T-helper 1 cell (primary cell): ENCODE results near the gene MRPL2.

Source experiments
- DNase-seq, 5 donors: peaks; one replicate each; pipeline ENCODE4 v3.0.0-alpha.2; 2012 to 2020
- total RNA-seq, 4 donors: gene quantifications; one replicate each; lab custom pipeline; 2026; lab: John Stamatoyannopoulos, UW

MRPL2 gene
- total RNA-seq = 2.1 to 3.2 (median 2.6) reads per million in 4 donors

DNA sequence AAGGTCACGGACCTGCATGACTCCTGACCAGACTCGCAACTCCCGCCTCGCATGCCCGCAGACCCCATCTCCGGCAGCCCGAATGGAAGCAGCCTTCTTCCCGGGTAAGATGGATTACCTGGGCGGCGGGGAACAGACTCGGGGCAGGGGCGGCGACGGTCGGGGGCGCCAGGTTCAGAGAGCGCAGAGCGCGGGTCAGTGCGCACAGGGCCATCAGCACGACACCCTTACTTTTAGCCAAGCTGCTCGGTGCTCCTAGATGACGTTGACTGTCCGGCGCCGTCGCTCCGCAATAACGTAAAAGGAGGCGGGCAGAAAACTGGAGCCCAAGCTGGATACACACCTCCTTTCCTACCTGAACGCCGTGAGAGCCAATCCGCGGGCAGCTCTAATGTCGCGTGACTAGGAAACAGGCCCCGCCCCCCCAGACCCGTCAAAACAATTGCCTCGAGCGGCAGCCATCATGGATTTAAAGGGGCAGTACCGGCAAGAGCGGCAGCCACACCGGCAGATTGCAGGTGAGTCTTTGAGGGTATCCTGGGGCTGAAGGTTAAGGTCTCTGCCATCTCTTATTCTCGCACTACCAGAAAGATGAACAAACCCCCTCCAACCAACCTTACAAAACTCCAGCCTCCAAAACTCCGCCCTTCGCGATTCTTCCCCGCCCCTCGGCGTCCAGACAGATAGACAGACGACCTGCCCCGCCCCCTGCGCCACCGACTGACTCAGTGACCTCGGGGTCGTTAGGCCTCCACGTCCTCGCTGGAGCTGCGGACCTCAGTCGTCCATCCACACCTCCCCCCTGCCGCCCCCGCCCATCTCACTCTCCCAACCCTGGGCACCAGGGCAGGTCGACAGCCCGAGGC is at the start of gene MRPL2, which contains the start of gene KLC4:
TSS of gene MRPL2 (minus strand) at position 267 of the 866 bp plus-strand sequence. CDS start at position 214, 53 bp downstream.
TSS of gene KLC4 (plus strand) at position 464 of the 866 bp plus-strand sequence. CDS start 1,705 bp downstream, outside the sequence.
- DNase-seq = peak; percentile 94 to 99 (median 96)

DNA sequence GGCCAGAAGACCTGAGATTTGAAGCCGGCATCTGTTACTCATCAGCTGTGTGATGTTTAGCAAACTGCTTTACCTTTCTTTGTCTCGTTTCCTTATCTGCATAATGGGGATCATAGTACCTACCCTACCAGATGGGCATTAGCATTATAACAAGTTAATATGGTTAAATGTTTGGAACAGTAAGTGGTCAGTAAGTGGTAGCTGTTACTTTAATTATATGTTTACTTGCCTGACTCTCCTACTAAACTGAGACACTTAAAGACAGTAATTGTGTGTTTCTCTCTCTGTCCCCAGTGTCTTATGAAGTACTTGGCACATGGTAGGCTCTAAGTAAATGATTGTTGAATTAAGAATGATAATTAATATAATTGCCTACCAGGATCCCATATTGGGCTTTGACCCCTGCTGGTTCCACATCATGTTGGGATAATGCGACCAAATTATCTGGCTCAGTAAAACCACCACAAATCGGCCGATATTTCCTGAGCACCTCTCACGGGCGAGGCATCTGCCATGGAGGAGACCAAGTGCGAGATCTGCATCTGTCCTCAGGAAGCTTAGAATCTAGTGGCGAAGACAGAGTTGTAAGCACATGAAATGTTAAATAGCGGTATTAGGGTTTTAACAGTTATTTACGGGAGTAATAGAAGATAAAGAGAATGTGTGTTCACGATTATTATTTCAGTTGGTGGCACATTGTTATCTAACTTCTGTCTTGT is 48.3 kb upstream of the MRPL2 start:
- no peak for DNase-seq

DNA sequence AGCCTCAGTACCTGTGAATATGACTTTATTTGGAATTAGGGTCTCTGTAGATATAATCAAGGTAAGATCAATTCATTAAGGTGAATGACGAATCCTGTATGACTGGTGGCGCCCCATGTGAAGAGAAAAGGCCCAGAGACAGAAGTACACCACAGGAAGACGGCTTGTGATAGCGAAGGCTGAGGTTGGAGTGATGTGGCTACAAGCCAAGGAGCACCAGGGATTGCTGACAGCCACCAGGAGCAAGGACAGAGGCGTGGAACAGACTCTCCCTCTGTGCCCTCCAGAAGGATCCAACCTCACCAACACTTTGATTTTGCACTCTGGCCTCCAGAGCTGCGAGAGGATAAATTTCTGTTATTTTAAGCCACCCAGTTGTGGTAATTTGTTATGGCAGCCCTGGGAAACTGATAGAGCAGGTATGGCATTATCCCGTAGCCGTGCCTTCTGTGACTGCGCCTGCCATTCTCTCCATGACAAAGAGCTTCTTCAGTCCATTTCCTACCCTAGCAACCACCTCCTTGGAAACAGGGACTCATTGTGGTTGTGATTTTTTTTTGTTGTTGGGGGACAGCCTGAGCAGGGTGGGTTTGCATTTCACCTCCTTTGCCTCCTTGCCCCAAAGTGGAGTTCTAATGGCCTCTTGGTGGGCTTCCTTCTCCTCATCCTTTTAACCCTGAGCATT is 46.4 kb upstream of the MRPL2 start:
- no peak for DNase-seq

DNA sequence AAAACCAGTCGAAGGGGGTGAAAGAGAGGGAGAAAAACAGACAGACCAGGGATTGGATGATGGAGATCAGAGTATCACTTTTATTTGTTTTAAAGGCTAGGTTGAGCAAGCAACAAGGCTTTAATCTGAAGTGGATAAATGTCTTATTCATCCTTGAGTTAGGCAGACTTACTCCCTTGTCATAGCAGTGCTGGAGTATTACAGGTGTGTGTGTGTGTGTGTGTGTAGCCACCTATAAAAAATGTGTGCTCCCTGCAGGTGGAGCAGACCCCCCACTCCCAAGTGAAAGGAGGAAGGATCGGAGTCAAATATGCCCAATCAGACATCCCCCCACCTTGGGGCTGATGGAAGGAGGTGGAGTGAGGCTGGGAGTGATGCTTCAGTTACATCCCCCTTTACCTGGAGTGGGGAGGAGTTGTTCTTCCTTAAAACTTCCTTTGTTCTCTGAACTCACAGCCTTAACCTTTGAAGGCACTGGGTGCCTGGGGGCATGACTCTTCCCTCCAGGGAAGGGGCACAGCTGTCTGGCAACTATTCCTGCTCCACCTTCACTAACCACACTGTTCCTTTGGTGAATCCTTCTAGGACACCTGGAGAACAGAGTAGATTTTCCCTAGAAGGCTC is 44.1 kb upstream of the MRPL2 start:
- no peak for DNase-seq

DNA sequence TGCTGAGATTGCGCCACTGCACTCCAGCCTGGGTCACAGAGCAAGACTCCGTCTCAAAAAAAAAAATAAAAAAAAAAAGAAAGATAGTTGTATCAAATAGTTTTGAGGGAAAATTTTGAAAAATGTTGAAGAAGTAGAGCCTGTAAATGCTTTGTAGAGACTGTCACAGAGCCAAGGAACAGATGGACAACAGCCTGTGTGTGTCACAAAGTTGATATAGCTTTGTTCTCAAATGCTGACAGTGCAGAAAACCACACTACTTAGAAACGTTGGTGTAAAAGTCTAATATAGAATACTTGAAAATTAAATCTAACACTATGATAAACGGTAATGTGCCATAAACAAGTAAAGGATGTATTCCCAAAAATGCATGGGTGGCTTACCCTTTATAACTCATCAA is 42.3 kb upstream of the MRPL2 start:
- DNase-seq = no peak

DNA sequence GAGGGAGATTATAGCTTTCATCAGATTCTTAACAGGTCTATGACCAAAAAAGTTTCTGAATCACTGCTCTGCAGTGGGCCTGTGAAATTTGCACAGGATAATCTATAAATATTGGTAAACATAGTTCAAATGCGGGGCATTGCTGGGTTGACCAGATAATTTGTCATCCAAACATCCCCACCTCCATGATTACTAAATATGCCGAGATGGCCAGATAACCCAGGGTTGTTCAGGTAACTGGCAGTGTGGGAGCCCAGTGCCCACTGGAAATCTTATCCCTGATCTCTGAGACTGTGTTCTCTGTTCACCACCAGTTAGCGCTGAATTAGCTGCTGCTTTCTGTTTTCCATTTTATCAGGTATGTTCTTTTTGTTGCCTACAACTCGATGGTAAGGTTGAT is 38.3 kb upstream of the MRPL2 start:
- no peak for DNase-seq

DNA sequence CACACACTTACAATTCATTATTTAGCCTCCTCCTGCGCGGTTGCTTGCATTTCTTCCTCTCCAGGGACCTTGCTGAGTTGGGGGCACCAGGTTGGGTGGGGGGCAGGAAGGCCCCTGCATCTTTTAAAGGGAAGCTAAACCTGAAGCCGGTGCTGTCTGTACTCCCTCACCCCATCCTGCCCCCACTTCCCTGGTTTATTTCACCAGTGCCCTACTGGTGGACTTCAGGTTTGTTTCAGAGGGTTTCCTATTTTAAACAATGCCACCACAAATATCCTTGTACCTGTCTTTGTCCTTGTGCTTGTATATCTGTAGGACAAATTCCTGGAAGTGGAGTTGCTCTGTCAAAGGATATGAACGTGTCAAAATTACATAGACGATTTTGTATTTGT is 37.9 kb upstream of the MRPL2 start:
- DNase-seq = no peak

DNA sequence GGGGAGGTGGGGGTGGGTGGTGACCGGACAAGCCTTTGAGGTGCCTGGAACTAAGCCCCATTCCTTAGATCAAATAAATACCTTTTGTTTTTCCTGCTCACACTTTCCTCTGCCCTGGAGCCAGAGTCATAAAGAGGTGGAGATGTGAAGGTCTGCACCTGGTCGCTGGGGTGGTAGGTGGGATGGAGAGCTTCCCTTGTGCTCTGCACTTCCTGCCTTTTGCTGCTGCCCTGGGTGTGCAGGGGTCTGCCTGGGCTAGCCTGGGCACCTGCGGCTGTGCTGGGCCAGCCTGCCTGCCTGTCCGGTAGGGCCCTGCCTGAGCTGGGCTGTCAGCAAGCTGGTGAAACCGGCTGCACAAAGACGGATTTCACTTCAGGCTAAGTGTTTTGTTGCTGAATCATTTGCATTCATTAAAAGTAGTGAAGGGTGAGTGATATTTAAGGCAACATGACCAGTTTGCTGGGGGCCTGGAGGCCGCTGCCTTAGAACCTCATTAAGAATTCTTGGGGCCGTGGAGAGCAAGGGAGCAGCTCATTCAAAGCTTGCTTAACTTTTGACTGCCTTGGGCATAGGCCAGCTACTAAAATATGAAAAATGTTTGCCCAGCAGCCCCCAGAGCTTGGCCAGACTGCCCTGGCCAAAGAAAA is 37.3 kb upstream of the MRPL2 start:
- DNase-seq = no peak

DNA sequence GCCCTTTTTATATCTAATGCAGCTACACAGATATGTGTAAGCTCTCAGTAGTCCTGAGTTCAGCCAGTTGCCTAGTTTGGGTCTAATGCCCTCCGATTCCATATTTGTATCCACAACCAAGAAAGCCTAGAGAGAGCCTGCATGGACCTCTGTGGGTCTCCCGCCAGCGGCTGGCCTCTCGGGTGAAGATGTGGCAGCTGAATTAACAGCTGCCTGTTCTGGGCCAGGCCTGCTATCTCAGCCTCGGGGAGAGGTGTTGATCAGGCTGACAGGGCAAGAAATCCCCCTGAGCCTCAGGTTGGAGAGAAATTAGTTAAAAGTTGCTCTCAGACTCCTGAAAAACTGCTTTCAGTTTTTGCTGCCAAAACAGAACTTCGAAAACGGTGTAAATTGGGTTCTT is 36.7 kb upstream of the MRPL2 start:
- DNase-seq = no peak

DNA sequence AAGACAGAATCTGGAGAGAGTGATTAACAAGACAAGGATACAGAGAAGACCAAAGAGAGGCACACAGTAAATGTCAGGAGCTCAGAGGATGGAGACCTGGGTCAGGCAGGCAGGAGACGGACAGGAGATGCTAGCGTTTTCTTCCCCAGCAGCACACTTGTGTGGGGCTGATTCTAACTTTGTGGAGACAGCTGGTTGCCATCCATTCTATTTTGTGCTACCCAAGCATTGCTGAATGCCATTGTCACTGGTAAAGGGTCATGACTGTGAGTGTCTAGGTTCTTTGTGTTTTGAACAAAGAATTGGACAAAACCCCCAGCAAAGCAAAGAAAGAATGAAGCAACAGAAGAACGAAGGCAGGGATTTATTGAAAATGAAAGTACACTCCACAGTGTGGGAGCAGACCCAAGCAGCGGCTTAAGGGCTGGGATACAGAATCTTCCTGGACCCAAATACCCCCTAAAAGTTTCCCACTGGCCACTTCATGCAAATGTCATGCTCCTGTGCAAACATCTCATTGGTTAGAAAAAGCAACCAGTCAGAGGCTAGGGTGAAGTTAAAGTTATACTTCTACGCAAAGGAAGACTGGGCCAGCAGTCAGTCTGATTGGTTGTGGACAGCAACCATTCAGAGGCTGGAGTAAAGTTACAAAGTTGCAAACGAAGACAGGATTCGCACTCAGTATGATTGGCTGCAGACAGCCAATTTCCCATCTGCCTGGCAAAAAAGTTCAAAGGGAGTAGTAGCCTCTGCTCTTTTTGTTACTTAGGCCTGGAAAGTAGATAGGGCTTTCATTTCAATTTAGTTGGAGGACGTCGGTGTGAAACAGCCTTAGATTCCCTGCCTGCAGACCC is 34.4 kb upstream of the MRPL2 start:
- no peak for DNase-seq

DNA sequence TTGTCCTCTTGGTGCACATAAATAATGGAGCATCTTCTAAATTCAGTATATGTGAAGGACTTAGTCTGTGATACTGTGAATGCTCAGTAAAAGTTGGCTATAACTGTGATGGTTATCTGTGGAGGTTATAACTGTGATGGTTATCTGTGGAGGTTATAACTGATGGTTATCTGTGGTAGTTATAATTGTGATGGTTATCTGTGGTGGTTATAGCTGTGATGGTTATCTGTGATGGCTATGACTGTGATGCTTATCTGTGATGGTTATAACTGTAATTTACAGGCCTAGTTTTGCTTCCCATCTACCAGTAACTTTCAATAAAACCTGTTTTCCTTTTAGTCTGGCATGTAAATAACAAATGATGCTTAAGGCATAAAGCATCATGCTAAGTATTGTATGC is 33.4 kb upstream of the MRPL2 start:
- DNase-seq = peak in 1 of 5 donors; percentile 12

DNA sequence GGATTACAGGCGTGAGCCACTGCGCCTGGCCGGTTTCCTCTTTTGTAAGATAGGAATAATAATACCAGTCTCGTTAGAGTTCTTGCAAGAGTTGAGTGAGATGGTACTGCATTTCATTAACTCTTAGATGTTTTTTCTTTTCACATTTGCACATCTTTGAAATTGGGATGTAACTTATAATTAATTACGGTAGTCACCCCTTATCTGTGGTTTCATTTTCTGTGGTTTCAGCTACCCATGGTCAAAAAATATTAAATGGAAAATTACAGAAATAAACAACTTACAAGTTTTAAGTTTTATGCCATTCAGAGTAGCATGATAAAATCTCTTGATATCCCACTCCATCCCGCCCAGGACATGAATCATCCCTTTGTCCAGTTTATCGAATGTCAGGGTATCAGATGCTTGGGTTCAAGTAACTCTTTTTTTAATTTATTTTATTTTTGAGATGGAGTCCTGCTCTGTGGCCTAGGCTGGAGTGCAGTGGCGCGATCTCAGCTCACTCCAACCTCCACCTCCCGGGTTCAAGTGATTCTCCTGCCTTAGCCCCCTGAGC is 32.3 kb upstream of the MRPL2 start:
- DNase-seq = no peak

DNA sequence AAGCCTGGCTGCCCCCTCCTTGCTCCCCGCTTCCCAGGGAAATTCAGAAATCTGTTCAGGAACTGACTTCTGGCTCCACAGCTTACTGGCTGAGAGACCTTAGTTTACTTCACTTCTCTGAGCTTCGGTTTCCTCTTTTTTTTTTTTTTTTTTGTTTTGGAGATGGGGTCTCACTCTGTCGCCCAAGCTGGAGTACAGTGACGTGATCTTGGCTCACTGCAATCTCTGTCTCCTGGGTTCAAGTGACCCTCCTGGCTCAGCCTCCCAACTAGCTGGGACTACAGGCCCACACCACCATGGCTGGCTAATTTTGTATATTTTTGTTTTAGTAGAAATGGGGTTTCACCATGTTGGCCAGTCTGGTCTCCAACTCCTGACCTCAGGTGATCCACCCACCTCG is 31.8 kb upstream of the MRPL2 start:
- no peak for DNase-seq

DNA sequence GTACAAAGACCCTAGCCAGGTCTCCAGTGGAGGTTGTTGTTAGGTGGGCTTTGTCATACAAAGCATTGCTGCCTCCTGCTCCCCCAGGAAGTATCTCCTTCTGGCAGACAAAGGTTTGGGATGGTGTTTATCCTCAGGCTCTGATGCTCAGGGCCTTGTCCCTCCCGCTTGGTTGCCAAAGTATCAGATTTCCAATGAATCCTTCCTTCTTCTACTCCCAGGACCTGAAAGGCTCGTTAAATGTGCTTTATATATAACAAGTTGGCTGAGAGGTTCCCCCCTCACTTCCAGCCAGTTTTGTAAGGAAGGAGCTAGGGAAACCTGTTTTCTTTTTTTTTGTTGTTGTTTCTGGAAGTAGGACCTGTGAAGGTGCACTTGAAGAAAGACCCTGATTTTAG is 31.3 kb upstream of the MRPL2 start:
- DNase-seq = no peak

DNA sequence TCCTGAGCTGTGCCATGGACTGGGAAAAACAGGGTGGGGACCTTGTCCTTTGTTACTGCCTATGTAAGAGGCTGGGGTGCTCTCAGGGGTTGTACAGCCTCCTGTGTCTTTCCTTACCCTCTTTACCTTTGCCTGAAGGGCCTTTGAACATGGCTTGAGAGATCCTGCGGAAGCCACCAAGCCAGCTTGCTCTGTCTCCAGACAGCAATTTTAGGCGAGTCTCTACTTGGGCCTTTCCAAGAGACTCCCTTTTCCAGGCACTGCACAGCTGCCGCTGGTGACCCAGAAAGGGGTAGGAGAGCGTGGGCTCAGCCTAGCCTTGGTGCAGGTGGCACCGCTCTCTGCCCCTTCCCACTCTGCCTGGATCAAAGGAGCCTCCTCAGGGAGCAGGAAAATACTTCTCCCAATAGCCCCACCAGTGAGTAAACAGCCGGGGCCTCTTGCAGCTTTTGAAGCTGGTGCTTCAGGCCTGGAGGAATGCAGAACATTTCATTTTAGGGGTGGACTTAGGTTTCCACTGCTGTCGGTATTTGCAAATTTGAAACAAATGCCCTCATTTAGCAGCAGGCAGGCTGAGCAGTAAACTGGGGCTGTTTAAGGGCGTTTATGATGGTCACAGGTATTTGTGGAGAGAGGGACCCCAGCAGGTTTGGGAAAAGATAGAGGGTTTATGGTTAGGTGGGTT is 30.8 kb upstream of the MRPL2 start:
- no peak for DNase-seq

DNA sequence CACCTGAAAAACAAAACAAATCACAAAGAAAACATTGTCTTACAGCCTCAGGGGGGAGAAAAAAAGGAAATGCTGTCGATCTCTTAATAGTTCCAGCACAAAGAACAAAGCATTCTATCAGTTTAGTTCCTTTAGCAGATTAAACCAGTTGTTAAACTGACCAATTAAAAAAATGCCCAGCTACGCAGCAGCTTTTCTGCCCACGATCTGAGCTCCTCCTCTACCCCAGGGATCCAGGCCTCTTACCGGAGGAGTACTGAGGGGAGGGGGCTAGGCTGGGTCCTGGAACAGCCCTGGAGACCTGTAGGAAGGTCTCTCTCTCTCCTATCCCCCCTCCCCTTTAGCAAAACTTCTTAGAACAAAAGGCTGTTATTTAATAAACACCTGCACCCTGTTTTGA is 30.2 kb upstream of the MRPL2 start:
- DNase-seq = no peak

DNA sequence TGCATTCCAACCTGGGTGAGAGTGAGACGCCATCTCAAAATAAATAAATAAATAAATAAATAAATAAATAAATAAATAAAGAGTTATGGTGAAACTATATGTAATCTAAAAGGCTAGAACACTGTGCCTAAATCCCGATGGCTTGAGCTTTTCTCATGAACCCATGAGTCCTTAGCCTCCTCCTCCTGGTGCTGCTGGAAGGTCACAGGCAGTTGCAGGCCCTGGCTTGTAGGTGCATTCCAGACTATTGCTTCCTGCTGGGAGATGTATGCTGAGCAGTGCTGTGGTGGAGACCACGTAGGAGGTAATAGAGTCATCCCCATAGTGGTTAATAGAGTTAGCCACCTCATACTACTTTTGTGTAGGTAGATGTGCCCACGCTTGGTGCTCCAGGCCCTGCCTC is 29.4 kb upstream of the MRPL2 start:
- DNase-seq = no peak

DNA sequence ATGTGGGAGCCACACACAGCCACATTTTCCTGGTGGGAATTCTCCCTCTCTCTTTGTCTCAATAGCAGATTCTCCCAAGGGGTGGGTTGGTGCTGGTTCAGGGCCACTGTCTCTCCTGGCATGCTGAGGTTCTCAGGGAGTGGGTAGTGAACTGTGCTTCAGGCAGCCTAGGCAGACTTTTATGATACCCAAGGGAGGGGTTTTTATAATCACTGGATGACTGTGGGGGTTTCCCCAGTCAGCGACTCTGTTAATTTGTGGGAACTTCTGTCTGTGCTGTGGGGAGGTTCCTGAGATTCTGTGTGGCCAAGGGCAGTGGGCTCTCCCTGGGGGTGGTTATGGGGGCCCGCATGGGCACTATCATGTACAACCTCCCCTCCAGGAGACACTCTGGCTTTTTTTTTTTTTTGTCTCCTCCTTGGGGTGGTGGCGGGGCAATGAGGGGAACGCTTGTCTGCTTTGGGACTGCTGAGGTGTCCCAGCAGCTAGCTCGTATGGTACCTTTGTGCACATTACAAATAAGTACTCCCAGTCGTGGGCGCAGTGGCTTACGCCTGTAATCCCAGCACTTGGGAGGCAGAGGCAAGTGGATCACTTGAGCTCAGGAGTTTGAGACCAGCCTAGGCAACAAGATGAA is 26.9 kb upstream of the MRPL2 start:
- no peak for DNase-seq

DNA sequence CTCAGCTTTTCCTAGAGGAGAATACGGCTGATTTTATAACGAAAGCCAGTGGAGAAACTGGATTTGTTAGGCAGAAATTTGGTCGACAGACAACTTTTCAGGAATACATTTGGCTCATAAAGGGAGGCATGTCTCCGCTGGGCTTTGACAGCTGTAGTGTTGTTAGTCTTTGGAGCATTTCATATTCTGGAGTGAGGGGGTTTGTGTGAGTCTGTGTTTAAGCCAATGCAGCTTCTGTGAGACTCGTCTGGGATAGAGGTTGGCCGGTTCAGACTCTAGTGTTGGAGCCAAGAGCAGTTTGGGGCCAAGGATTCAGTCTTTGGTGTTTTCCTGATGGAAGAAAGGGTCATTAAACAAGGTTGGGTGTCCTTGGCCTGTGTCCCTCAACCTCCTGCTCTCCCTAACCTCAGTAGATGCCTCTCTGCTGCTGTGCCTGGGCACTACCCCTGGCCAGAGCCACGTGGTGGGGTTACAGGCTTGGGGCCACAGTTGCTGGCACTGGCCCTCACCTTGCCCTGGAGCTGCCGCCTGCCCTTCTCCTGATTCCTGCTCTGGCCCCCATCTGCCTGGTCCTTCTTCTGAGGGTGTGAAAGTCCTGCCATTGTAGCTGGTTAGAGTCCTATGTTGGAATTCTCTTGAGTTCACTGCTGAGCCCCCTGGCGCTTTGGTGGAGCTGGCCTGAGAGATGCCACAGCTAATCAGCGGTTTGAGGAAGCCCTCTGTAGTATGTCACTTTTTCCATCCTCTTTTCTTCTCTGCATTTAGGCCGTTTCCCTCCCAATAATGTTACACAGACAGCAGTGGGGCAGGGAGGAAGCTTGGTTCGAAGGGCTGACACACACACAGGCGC is 23.8 kb upstream of the MRPL2 start:
- no peak for DNase-seq
